KOPT-K1 (cell line): Measurements from ENCODE around the gene MOB3A.
"Not testable (repeated sequence)": the region's sequence is repeated elsewhere in the genome, so short reads cannot be mapped to it uniquely, and the experiment has no call there.

Experiments used
- H3K27ac ChIP-seq: fragments of 200-600 bp; sonication (generic); 2 replicates; pipeline ENCODE4 v1.5.1; 2016; ENCODE audit warnings: antibody characterized with exemption, mild to moderate bottlenecking, low read depth, low read length; ENCODE audit not compliant: poor library complexity, severe bottlenecking
- H3K36me3 ChIP-seq: fragments of 200-600 bp; sonication (generic); 2 replicates; pipeline ENCODE4 v1.5.1; 2017; ENCODE audit warnings: antibody characterized with exemption, mild to moderate bottlenecking, low read length, moderate library complexity; ENCODE audit not compliant: insufficient read depth
- H3K9me3 ChIP-seq: fragments of 200-600 bp; sonication (generic); 2 replicates; pipeline ENCODE4 v1.5.1; 2017; ENCODE audit warnings: antibody characterized with exemption, low read length, mild to moderate bottlenecking; ENCODE audit not compliant: insufficient read depth, poor library complexity, severe bottlenecking

The MOB3A gene

GRCh38 chr19:2096034-2096479, at the start of gene MOB3A:
MOB3A (minus strand) TSS chr19:2096326; CDS start chr19:2078560, 17,766 bp downstream.
- Histone ChIP-seq H3K9me3 (no peaks in the 10 kb centered on the region), H3K36me3 (peaks cover 25% of the 10 kb centered on the region), H3K27ac (peak within 1 kb of the TSS; percentile 71)

- Histone ChIP-seq H3K36me3 (peaks cover 43% of the 10 kb centered on the region), H3K9me3 (no peaks in the 10 kb centered on the region), H3K27ac (peak overlapping the region; percentile 54)
Observed at GRCh38 chr19:2145831-2146241, 49.7 kb upstream of the MOB3A start.

- Histone ChIP-seq H3K9me3 (no peaks in the 10 kb centered on the region), H3K36me3 (peaks cover 52% of the 10 kb centered on the region), H3K27ac (no peak overlapping the region)
Observed at GRCh38 chr19:2144190-2144589, 48.1 kb upstream of the MOB3A start.

GRCh38 chr19:2142173-2142829, 46.2 kb upstream of the MOB3A start:
- Histone ChIP-seq H3K9me3 (no peaks in the 10 kb centered on the region), H3K27ac (no peak overlapping the region), H3K36me3 (peaks cover 61% of the 10 kb centered on the region)

GRCh38 chr19:2140138-2140569, 44.0 kb upstream of the MOB3A start:
- no peaks in the 10 kb centered on the region for H3K9me3 ChIP-seq
- peaks cover 67% of the 10 kb centered on the region for H3K36me3 ChIP-seq
- H3K27ac ChIP-seq, result no peak overlapping the region

- no peak overlapping the region for H3K27ac ChIP-seq
- no peaks in the 10 kb centered on the region for H3K9me3 ChIP-seq
- H3K36me3 ChIP-seq, result peaks cover 61% of the 10 kb centered on the region
Observed at GRCh38 chr19:2139385-2140137, 43.4 kb upstream of the MOB3A start.

- Histone ChIP-seq H3K27ac (no peak overlapping the region), H3K9me3 (no peaks in the 10 kb centered on the region), H3K36me3 (peaks cover 66% of the 10 kb centered on the region)
Observed at GRCh38 chr19:2138061-2138728, 42.1 kb upstream of the MOB3A start.

- H3K36me3 ChIP-seq, result peaks cover 74% of the 10 kb centered on the region
- H3K27ac ChIP-seq, result no peak overlapping the region
- H3K9me3 ChIP-seq, result no peaks in the 10 kb centered on the region
Observed at GRCh38 chr19:2136796-2137195, 40.7 kb upstream of the MOB3A start.

GRCh38 chr19:2135474-2136402, 39.6 kb upstream of the MOB3A start:
- H3K9me3 ChIP-seq, result no peaks in the 10 kb centered on the region
- H3K36me3 ChIP-seq, result peaks cover 83% of the 10 kb centered on the region
- H3K27ac ChIP-seq, result no peak overlapping the region

- H3K27ac ChIP-seq, result no peak overlapping the region
- no peaks in the 10 kb centered on the region for H3K9me3 ChIP-seq
- H3K36me3 ChIP-seq, result peaks cover 77% of the 10 kb centered on the region
Observed at GRCh38 chr19:2132731-2133490, 36.8 kb upstream of the MOB3A start.

- H3K9me3 ChIP-seq, result no peaks in the 10 kb centered on the region
- peaks cover 77% of the 10 kb centered on the region for H3K36me3 ChIP-seq
- H3K27ac ChIP-seq, result no peak overlapping the region
Observed at GRCh38 chr19:2132191-2132590, 36.1 kb upstream of the MOB3A start.

GRCh38 chr19:2131012-2131975, 35.2 kb upstream of the MOB3A start:
- H3K36me3 ChIP-seq, result peaks cover 77% of the 10 kb centered on the region
- not testable (repeated sequence) for H3K27ac ChIP-seq, H3K9me3 ChIP-seq
